Transverse colon (tissue), 4 donors: Measurements from ENCODE around the gene OTOG. TPM values are rescaled to one million over a fixed set of nuclear protein-coding genes. Genes with fewer than 3 reads are reported as not detected.

Experiments
- DNase-seq: peaks from one replicate; pipeline ENCODE4 v3.0.0-alpha.2; 2019
- H3K27ac ChIP-seq, 4 donors: fragments of 200-600 bp; sonication (generic); 2 replicates each; pipeline ENCODE4 v1.5.1; 2016 to 2018; ENCODE audit warnings: inconsistent platforms in 4 of 4
- H3K27me3 ChIP-seq: fragments of 200-600 bp; sonication (generic); 2 replicates; pipeline ENCODE4 v1.5.1; 2017; ENCODE audit warnings: inconsistent platforms
- H3K36me3 ChIP-seq, 4 donors: fragments of 200-600 bp; sonication (generic); 2 replicates each; pipeline ENCODE4 v1.5.1; 2017 to 2019; ENCODE audit warnings: inconsistent platforms in 4 of 4
- H3K4me1 ChIP-seq, 4 donors: fragments of 200-600 bp; sonication (generic); 2 replicates each; pipeline ENCODE4 v1.5.1; 2017 to 2020; ENCODE audit warnings: inconsistent platforms in 4 of 4
- H3K4me3 ChIP-seq, 4 donors: fragments of 200-600 bp; sonication (generic); 1 replicate in 1 of 4; 2 replicates in 3 of 4; pipeline versions ENCODE4 v1.5.1 to v1.6.1; 2017 to 2019; ENCODE audit warnings: inconsistent platforms in 4 of 4
- H3K9me3 ChIP-seq, 2 donors: fragments of 200-600 bp; sonication (generic); 2 replicates each; pipeline ENCODE4 v1.5.1; 2017 to 2019; ENCODE audit warnings: inconsistent platforms in 2 of 2
- CTCF ChIP-seq, 5 experiments: fragments of 200-600 bp in 3 of 5; fragments of 450-650 bp in 2 of 5; sonication (generic) in 3 of 5; IDR thresholded peaks; 1 replicate in 2 of 5; 2 replicates in 3 of 5; pipeline ENCODE4 v1.5.1; 2016 to 2017; ENCODE audit warnings: antibody characterized with exemption in 5 of 5, inconsistent platforms in 3 of 5, mild to moderate bottlenecking in 2 of 5, moderate library complexity in 1 of 5
- EP300 ChIP-seq: sonication (generic); formaldehyde crosslinking; IDR thresholded peaks from one replicate; pipeline ENCODE4 v1.6.1; 2017; ENCODE audit warnings: antibody characterized with exemption, low read depth
- POLR2A ChIP-seq: fragments of 450-650 bp; IDR thresholded peaks from one replicate; pipeline ENCODE4 v1.6.1; 2016; ENCODE audit warnings: antibody characterized with exemption, mild to moderate bottlenecking, moderate library complexity
- POLR2AphosphoS5 ChIP-seq, 3 donors: sonication (generic); formaldehyde crosslinking; IDR thresholded peaks; one replicate each; pipeline ENCODE4 v1.6.1; 2016; ENCODE audit warnings: antibody characterized with exemption in 3 of 3
- WGBS, 2 donors: methylation state at CpG; one replicate each; pipeline ENCODE4 v1.1.5; 2018; ENCODE audit warnings: low coverage in 1 of 2; 5-methylcytosine and 5-hydroxymethylcytosine counted together
- in situ Hi-C, 4 donors: fragments of 200-750 bp; cut with MboI; loops; one replicate each; pipeline versions ENCODE4 v1.15.0 to v1.15.1; 2017; ENCODE audit warnings: low sequenced_read_pairs in 3 of 4, low pct_ligation_motif_present in 1 of 4, low pct_unique_long_range_greater_than_20kb in 1 of 4
- intact Hi-C: fragments of 100-400 bp; cut with DNase I; formaldehyde crosslinking; loops from one replicate; pipeline ENCODE4 v1.15.1; 2023; ENCODE audit warnings: low total_unique reads
- total RNA-seq, 4 donors: library from RNA; depleted of rRNA; stranded (reverse); fragments of >200 nt; gene quantifications; one replicate each; pipeline ENCODE4 v1.1.0, GENCODE V29; 2016

OTOG gene
- total RNA-seq, 4 donors from 2014 or later: not detected

GRCh38 chr11:17637901-17638300, 90.8 kb downstream of the OTOG start:
- in situ Hi-C loops (no loop called here), intact Hi-C loops (no loop called here)
- TF ChIP-seq POLR2A (no peak), CTCF (IDR thresholded peaks at IDR 0.05) (no peak), POLR2AphosphoS5 (IDR thresholded peaks at IDR 0.05) (no peak), EP300 (no peak)
- no peaks in the 10 kb centered on the region for H3K36me3 ChIP-seq
- no peaks in the 10 kb centered on the region for H3K9me3 ChIP-seq
- H3K4me3 ChIP-seq: no peak overlapping the region
- no peak for DNase-seq
- H3K27me3 ChIP-seq: no peaks in the 10 kb centered on the region
- H3K27ac ChIP-seq: no peak overlapping the region
- H3K4me1 ChIP-seq: no peaks in the 10 kb centered on the region
- WGBS, 2 donors: 53 to 68% methylated on average over 2 to 4 of the region's 4 CpGs

- Histone ChIP-seq H3K36me3 (no peaks in the 10 kb centered on the region), H3K4me3 (no peak overlapping the region), H3K27me3 (no peaks in the 10 kb centered on the region), H3K27ac (no peak overlapping the region), H3K4me1 (no peaks in the 10 kb centered on the region), H3K9me3 (no peaks in the 10 kb centered on the region)
- in situ Hi-C loops (no loop called here), intact Hi-C loops (no loop called here)
- no peak for DNase-seq
- 82% methylated on average over 9 of the region's 9 CpGs; no CpG with 5 or more reads in 1 of the 2 donors for WGBS, 2 donors
- TF ChIP-seq POLR2AphosphoS5 (IDR thresholded peaks at IDR 0.05) (no peak), EP300 (no peak), POLR2A (no peak), CTCF (IDR thresholded peaks at IDR 0.05) (no peak)
These were observed 91.3 kb downstream of the OTOG start for GRCh38 chr11:17638311-17638710.

- in situ Hi-C loops (no loop called here), intact Hi-C loops (no loop called here)
- no peaks in the 10 kb centered on the region for H3K9me3 ChIP-seq
- H3K27ac ChIP-seq: no peak overlapping the region
- no peaks in the 10 kb centered on the region for H3K27me3 ChIP-seq
- DNase-seq: no peak
- 79 to 92% methylated on average over 3 to 4 of the region's 4 CpGs for WGBS, 2 donors
- H3K4me1 ChIP-seq: no peaks in the 10 kb centered on the region
- H3K4me3 ChIP-seq: no peak overlapping the region
- H3K36me3 ChIP-seq: no peaks in the 10 kb centered on the region
- no peak for TF ChIP-seq POLR2AphosphoS5 (IDR thresholded peaks at IDR 0.05)
- TF ChIP-seq CTCF (IDR thresholded peaks at IDR 0.05): no peak
- TF ChIP-seq EP300: no peak
These were observed 92.0 kb downstream of the OTOG start for GRCh38 chr11:17639091-17639490.

- Histone ChIP-seq H3K36me3 (no peaks in the 10 kb centered on the region), H3K9me3 (no peaks in the 10 kb centered on the region), H3K4me3 (no peak overlapping the region), H3K27ac (no peak overlapping the region), H3K27me3 (no peaks in the 10 kb centered on the region), H3K4me1 (no peaks in the 10 kb centered on the region)
- no peak for DNase-seq
- in situ Hi-C loops: no loop called here
- 63 to 71% methylated on average over 2 of the region's 2 CpGs for WGBS, 2 donors
- intact Hi-C loops: no loop called here
- TF ChIP-seq CTCF (IDR thresholded peaks at IDR 0.05) (no peak), POLR2AphosphoS5 (IDR thresholded peaks at IDR 0.05) (no peak), POLR2A (no peak), EP300 (no peak)
These were observed 92.7 kb downstream of the OTOG start for GRCh38 chr11:17639781-17640180.
